WTC11 (cell line): ENCODE results near the gene HMX1.

Source experiments
- TF ChIP-seq, protein P1 (sequence below): sonication (generic); formaldehyde crosslinking; IDR thresholded peaks from 2 replicates; pipeline ENCODE4 v1.8.0; 2022; ENCODE audit warnings: mild to moderate bottlenecking, missing genetic modification reagents
- TF ChIP-seq, protein P2 (sequence below): fragments of 200-600 bp; IDR thresholded peaks from 2 replicates; pipeline ENCODE4 v1.8.0; 2022; ENCODE audit warnings: antibody characterized with exemption
- TF ChIP-seq, protein P3 (sequence below): sonication (generic); formaldehyde crosslinking; IDR thresholded peaks from 2 replicates; pipeline ENCODE4 v1.8.0; 2023; ENCODE audit warnings: mild to moderate bottlenecking, missing genetic modification reagents
- TF ChIP-seq, protein P4 (sequence below): sonication (generic); formaldehyde crosslinking; IDR thresholded peaks from 2 replicates; pipeline ENCODE4 v1.8.1; 2023; ENCODE audit warnings: mild to moderate bottlenecking, missing genetic modification reagents, moderate library complexity
- TF ChIP-seq, protein P5 (sequence below): sonication (generic); formaldehyde crosslinking; IDR thresholded peaks from 2 replicates; pipeline ENCODE4 v1.8.0; 2022; ENCODE audit warnings: mild to moderate bottlenecking, missing genetic modification reagents

DNA sequence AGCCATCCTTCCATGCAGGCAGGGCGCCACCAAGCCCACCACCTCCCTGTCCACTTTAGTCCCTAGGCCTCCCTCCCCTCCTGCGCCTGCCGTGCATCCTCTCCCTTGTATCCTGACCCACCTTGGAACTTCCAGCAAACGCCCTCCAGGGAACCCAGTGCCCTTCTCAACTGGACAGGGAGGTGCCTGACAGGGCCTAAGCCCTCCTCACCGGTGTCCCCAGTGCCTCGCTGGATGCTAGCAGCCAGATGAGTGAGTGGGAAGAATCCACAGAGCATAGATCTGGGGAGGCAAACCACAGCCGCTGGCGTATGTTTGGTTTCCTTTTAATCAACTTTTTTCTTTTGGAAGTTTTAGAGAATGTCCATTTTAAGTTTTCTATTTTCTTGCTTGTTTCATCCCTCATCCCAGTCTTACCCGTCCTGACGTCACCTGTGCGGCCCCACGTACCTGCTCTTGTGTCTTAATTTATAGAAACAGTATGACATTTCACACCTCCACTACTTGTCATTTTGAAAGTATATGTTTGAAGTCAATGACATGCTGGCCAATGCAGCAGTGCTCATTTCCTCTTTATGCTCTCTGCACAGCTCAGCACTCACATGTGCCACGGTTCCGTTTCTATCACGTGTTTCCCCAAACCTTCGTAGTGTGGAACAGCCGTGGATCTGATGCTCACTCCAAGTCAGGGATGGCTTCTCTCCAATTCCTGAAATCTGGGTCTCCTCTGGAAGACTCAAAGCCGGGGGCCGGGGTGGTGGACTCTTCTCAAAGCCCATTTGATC, 3.4 kb upstream of the HMX1 start:
- TF ChIP-seq, protein P1, sequence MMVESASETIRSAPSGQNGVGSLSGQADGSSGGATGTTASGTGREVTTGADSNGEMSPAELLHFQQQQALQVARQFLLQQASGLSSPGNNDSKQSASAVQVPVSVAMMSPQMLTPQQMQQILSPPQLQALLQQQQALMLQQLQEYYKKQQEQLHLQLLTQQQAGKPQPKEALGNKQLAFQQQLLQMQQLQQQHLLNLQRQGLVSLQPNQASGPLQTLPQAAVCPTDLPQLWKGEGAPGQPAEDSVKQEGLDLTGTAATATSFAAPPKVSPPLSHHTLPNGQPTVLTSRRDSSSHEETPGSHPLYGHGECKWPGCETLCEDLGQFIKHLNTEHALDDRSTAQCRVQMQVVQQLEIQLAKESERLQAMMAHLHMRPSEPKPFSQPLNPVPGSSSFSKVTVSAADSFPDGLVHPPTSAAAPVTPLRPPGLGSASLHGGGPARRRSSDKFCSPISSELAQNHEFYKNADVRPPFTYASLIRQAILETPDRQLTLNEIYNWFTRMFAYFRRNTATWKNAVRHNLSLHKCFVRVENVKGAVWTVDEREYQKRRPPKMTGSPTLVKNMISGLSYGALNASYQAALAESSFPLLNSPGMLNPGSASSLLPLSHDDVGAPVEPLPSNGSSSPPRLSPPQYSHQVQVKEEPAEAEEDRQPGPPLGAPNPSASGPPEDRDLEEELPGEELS (CRISPR knock-in tag), result no peak
- TF ChIP-seq, protein P2, sequence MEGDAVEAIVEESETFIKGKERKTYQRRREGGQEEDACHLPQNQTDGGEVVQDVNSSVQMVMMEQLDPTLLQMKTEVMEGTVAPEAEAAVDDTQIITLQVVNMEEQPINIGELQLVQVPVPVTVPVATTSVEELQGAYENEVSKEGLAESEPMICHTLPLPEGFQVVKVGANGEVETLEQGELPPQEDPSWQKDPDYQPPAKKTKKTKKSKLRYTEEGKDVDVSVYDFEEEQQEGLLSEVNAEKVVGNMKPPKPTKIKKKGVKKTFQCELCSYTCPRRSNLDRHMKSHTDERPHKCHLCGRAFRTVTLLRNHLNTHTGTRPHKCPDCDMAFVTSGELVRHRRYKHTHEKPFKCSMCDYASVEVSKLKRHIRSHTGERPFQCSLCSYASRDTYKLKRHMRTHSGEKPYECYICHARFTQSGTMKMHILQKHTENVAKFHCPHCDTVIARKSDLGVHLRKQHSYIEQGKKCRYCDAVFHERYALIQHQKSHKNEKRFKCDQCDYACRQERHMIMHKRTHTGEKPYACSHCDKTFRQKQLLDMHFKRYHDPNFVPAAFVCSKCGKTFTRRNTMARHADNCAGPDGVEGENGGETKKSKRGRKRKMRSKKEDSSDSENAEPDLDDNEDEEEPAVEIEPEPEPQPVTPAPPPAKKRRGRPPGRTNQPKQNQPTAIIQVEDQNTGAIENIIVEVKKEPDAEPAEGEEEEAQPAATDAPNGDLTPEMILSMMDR, result no peak
- TF ChIP-seq, protein P3, sequence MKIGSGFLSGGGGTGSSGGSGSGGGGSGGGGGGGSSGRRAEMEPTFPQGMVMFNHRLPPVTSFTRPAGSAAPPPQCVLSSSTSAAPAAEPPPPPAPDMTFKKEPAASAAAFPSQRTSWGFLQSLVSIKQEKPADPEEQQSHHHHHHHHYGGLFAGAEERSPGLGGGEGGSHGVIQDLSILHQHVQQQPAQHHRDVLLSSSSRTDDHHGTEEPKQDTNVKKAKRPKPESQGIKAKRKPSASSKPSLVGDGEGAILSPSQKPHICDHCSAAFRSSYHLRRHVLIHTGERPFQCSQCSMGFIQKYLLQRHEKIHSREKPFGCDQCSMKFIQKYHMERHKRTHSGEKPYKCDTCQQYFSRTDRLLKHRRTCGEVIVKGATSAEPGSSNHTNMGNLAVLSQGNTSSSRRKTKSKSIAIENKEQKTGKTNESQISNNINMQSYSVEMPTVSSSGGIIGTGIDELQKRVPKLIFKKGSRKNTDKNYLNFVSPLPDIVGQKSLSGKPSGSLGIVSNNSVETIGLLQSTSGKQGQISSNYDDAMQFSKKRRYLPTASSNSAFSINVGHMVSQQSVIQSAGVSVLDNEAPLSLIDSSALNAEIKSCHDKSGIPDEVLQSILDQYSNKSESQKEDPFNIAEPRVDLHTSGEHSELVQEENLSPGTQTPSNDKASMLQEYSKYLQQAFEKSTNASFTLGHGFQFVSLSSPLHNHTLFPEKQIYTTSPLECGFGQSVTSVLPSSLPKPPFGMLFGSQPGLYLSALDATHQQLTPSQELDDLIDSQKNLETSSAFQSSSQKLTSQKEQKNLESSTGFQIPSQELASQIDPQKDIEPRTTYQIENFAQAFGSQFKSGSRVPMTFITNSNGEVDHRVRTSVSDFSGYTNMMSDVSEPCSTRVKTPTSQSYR (CRISPR knock-in tag), result no peak
- TF ChIP-seq, protein P4, sequence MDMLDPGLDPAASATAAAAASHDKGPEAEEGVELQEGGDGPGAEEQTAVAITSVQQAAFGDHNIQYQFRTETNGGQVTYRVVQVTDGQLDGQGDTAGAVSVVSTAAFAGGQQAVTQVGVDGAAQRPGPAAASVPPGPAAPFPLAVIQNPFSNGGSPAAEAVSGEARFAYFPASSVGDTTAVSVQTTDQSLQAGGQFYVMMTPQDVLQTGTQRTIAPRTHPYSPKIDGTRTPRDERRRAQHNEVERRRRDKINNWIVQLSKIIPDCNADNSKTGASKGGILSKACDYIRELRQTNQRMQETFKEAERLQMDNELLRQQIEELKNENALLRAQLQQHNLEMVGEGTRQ (CRISPR knock-in tag), result no peak
- TF ChIP-seq, protein P5, sequence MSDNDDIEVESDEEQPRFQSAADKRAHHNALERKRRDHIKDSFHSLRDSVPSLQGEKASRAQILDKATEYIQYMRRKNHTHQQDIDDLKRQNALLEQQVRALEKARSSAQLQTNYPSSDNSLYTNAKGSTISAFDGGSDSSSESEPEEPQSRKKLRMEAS, result no peak
